ENCODE results near the gene PRR20D.

DNA sequence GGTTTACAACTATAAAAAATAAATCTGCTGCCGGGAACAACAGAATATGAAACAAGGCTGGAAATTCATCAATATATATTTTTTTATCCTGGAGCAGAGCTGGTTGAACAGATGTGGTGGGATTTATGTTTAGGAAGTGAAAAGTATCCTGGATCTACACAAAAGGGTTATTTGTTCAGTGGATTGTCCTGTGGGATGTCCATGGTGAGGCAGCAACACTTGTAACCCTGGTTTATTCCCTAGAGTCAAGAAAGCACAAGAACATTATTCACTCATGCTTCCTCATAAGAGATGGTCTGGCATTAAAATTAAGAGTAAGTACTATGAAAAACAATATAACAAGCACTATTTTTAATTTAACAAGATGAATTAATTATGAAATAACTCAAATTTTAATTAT lies 52.6 kb downstream of the PRR20D start:
- TF ChIP-seq, protein P1, sequence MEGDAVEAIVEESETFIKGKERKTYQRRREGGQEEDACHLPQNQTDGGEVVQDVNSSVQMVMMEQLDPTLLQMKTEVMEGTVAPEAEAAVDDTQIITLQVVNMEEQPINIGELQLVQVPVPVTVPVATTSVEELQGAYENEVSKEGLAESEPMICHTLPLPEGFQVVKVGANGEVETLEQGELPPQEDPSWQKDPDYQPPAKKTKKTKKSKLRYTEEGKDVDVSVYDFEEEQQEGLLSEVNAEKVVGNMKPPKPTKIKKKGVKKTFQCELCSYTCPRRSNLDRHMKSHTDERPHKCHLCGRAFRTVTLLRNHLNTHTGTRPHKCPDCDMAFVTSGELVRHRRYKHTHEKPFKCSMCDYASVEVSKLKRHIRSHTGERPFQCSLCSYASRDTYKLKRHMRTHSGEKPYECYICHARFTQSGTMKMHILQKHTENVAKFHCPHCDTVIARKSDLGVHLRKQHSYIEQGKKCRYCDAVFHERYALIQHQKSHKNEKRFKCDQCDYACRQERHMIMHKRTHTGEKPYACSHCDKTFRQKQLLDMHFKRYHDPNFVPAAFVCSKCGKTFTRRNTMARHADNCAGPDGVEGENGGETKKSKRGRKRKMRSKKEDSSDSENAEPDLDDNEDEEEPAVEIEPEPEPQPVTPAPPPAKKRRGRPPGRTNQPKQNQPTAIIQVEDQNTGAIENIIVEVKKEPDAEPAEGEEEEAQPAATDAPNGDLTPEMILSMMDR (IDR thresholded peaks at IDR 0.05) = no peak
- no peak for TF ChIP-seq ZFX (IDR thresholded peaks at IDR 0.05; ENCODE audit: borderline replicate concordance)

All from 22Rv1 (cell line).